Measurements from ENCODE around the gene CMTM1.
A peak's percentile ranks its signal among the peaks of the same experiment; 100 is the strongest.

The CMTM1 gene

GRCh38 chr16:66539623-66540469 is 26.4 kb upstream of the CMTM1 start:
- DNase-seq, result no peak

DNA sequence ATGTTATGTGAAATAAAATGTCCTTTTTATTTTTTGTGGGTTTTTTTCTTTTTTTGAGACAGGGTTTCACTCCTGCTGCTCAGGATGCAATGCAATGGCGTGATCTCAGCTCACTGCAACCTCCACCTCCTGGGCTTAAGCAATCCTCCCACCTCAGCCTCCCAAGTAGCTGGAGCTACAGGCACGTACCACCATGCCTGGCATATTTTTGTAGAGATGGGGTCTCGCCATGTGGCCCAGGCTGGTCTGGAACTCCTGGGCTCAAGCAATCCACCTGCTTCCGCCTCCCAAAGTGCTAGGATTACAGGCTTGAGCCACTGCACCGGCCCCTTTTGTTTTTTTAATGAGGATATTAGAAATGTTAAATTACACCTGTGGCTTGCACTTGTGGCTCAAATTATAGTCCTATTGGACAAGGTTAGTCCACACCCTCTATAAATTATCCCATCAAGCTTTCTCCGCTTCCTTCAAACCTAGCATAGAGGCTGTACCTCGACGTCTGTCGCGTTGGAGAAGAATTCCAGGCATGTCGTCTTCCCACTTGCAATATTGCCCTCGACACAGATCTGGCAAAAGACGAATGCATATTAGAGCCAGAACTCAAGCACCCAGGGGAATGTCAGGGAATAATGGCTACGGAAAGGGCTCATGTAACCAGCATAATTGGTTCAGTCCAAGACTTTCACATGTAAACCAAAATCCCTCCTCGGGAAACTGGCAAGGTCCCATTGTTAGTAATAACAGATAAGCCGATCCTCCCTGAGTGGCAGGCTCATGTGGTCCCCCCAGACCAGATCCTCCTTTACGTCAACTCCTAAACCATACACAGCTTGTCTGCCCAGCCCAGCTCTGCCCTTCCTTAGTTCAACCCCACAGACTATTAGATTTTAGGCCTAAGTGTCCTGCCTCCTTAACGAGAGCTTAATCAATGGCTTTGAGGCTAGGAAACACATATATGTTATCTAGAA is 24.6 kb upstream of the CMTM1 start:
- DNase-seq, result no peak

DNA sequence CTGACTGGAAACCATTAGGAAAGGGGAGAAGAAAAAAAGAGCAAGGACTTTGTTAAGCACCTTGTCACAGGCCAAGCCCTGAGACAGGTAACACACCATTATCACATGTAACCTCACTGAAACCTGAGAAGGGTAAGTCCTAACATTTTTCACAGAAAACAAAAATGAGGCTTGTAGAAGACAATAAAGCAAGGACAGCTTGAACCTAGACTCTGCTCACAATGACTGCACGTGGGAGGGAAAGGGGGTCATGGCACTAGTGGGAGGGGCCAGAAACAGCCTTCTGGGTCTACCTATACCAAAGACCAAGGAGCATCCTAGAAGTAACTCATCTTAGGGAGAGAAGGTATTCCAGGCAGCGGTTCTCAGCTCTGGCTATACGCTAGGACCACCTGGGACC is 23.8 kb upstream of the CMTM1 start:
- DNase-seq, result no peak

GRCh38 chr16:66543541-66543940 is 22.7 kb upstream of the CMTM1 start:
- DNase-seq, result no peak

DNA sequence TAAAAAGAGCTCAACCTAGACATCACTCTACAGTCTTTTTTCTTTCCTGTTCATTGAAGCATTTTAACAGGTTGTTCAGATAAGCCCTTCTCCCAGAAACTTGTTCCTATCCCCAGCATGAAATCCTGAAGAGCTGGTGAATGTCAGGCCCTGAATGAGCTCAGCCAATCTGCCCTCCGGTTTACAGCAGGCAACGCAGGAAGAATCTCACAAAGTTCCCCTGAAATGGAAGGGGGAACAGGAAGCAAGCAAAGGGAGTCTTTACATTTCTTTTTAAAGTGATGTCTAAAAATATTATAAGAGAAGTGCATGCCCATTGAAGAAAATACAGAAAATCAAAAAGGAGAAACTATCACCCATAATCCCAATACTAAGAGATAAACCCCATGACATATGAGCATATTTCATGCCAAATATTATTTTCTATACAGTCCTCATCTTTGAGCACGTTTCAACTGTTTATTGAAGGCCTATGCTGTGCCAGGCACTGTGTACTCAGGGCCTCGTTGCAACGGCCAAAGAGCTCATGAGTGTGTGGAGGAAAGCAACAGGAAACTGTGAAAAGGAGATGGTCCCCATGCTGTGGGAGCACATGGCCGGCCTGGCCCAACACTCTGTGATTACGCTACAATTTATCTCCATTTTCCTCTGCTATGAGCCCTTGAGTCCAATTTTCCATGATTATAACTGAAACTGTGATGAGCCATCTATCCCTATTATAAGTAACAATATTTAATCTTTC is 22.1 kb upstream of the CMTM1 start:
- no peak for DNase-seq

GRCh38 chr16:66547101-66547989 is 18.9 kb upstream of the CMTM1 start:
- no peak for DNase-seq

- DNase-seq, result no peak
Measured at GRCh38 chr16:66548068-66548467, 18.2 kb upstream of the CMTM1 start.

DNA sequence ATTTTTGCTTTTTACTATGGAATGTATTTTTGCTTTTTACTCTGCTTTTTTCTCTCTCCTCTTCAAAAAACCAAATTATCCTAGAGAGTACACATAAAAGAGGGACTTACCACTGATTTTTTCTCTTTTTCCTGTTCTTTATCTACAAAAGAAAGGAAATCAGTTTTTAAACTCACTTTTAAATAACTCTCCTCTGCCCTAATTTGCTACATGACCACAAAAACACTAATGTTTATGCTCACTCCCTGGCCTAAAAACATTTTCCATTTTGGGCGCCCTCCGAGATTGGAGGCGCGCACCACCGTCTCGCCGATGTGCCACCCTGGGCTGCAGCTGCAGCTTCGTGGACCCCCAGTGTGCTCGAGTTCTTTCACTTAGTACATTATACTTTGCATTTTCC is 17.4 kb upstream of the CMTM1 start:
- no peak for DNase-seq

DNA sequence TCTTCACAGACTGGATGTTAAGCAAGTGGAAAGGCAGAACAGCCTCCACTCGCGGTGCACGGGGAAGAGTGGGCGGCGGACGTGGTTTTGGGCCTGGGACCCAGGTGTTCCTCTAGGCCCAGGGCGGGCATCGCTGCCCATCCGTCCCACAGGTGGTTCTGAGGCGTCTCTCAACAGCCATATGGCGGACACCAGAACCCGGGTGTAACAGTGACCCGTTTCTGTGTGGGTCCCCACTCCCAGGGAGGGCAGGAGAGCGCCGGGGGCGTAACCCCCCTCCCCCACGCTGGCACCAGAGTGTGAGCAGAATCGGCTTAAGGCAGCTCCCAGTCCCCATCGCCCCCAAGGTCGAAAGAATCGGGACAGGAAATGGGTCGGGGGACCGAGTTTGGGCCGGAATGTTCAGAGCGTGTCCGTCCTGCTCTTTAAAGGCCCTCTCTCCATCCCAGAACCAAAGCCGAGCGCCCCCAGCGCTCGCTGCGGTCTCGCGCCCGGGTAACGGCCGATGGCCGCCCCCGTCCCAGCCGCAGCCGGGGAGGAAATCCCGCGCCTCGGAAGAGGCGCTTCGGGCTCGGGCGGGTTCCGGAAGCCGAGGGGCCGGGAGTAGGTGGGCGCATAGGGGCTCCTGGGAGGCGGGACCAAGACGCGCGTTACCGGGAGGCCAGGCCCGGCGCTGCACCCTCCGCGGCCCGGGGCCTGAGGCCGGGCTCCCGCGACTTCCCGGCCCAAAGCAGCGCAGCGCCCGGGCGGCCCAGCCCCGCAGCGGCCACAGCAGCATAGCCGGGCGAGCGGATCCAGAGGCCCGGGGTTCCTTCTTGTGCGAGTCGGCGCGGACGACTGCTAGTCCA is 16.7 kb upstream of the CMTM1 start, which contains the start of gene TK2:
TSS of gene TK2 (minus strand) at position 839 of the 848 bp plus-strand sequence. CDS start at position 778, 61 bp downstream.
- no peak for DNase-seq

GRCh38 chr16:66551348-66551759 is 14.9 kb upstream of the CMTM1 start:
- DNase-seq, result no peak

- DNase-seq, result no peak
Measured at GRCh38 chr16:66551788-66552285, 14.4 kb upstream of the CMTM1 start.

DNA sequence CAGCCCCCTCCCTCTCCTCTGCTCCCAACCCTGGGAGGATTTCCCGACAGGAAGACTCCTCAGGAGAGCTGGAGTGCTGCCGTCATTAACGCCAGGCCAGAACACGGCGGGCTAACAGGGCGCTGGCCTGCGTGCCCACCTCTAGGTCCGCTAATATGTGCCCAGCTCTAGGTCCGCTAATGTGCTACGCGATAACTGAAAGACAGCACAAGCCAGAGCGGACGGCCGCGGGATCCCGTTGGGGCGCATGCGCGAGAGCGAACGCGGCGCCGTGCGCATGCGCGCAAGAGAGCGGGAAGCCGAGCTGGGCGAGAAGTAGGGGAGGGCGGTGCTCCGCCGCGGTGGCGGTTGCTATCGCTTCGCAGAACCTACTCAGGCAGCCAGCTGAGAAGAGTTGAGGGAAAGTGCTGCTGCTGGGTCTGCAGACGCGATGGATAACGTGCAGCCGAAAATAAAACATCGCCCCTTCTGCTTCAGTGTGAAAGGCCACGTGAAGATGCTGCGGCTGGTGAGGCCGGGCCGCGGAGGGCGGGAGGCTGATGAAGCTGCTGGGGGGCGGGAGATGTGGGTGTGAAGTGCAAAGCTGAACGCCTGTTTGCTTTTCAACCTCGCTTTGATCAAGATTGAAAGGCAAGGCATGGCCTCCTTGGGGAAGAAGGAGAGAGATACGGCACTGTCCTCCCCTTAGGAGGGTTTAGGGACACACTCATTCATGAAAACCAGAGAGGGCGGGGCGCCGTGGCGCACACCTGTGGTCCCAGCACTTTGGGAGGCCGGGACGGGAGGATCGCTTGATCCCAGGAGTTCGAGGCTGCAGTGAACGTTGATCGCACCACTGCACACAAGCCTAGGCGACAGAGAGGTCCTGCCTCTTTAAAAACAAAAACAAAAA is 13.7 kb upstream of the CMTM1 start, which contains the start of gene CKLF:
TSS of gene CKLF (plus strand) at position 291 of the 892 bp plus-strand sequence. CDS start at position 431, 140 bp downstream.
- DNase-seq, result peak; percentile 85

GRCh38 chr16:66553223-66553622 is 13.0 kb upstream of the CMTM1 start:
- DNase-seq, result no peak

- no peak for DNase-seq
Measured at GRCh38 chr16:66554021-66554420, 12.2 kb upstream of the CMTM1 start.

GRCh38 chr16:66554495-66554894 is 11.7 kb upstream of the CMTM1 start:
- DNase-seq, result no peak

DNA sequence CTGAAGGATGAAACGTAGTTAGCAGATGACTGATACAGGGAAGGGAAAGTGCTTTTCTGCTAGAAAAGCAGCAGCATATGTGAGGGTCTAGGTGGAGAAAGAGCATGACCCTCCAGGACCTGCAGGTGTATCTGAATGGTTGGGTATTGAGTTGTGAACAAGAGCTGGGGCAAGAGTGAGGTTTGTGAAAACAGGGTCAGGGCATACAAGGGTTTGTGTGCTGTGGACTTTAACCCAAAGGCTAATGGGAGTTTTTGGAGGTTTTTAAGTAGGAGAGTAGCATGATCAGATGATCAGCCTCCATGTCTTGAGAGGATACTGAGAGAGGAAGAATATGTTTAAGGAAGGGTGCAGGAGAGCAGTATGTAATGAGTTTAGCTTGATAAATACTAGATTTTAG is 6.1 kb upstream of the CMTM1 start:
- no peak for DNase-seq

DNA sequence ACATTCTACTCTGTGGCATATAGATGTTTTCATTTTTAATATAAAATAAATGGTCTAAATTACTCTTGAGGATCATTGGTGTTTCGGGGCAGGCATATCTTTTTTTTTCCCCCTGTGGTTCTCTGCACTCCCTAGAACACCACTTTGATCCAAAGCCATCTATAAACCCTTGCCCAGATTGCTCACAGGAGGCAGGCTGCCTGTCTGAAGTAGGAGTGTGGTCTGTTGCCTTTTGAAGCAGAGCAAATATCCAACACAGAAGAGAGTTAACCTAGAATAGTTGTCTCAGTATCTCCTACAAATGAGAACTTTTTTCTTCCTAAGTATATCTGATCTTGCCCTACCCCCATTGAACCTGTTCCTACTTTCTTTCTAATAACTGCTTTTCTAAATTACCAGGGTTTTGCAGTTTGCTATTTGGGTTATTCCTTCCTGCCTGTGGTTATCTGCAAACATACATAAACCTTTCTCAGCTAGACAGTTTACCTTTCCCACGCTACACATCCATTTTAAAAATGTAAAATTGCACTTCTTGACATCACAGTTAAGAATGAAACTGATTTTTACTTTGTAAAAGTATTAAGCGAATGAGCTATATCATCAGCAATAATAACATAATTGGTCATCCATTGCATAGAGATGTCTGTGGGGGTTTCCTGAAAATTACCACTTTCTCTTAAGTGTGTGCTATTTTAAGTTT is 4.7 kb upstream of the CMTM1 start:
- DNase-seq, result no peak

DNA sequence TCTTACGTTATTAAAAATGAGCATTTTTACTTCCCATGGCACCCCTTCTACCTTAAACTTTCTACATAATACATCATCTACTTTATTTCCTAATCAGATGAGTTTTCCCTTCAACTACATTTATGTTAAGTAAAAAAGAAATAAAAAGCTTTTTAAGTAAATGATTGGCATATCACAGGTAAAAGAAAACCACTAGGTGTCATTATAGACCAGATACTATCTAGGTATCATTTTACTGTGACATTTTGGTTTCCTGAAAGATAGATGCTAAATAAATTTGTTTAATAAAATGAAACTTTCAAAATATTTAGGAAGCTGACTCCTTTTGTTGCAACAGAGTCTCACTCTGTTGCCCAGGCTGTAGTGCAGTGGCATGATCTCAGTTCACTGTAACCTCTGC is 3.8 kb upstream of the CMTM1 start:
- no peak for DNase-seq

- DNase-seq, result no peak
Measured at GRCh38 chr16:66562986-66563385, 3.3 kb upstream of the CMTM1 start.
